Middle frontal gyrus (tissue), 1 donor: ENCODE data around the gene ARMH3.
"Not testable (repeated sequence)": the region's sequence is repeated elsewhere in the genome, so short reads cannot be mapped to it uniquely, and the experiment has no call there.

Experiments used
- DNase-seq: peaks from one replicate; pipeline ENCODE4 v3.0.0-alpha.2; 2015; ENCODE audit warnings: low spot score; ENCODE audit errors: extremely low spot score

ARMH3 gene

GRCh38 chr10:102055647-102056419, at the start of gene ARMH3:
TSS of gene ARMH3 (minus strand) at chr10:102056173. CDS start at chr10:102040114, 16,059 bp downstream.
- DNase-seq, result peak; percentile 94

GRCh38 chr10:102102421-102102820, 46.4 kb upstream of the ARMH3 start:
- no peak for DNase-seq

- no peak for DNase-seq
Observed at GRCh38 chr10:102101152-102101551, 45.2 kb upstream of the ARMH3 start.

- no peak for DNase-seq
Observed at GRCh38 chr10:102096449-102096848, 40.5 kb upstream of the ARMH3 start.

GRCh38 chr10:102090772-102091171, 34.8 kb upstream of the ARMH3 start:
- no peak for DNase-seq

- DNase-seq, result no peak
Observed at GRCh38 chr10:102086196-102086595, 30.2 kb upstream of the ARMH3 start.

GRCh38 chr10:102085336-102085735, 29.4 kb upstream of the ARMH3 start:
- no peak for DNase-seq

GRCh38 chr10:102083541-102083940, 27.6 kb upstream of the ARMH3 start:
- DNase-seq, result no peak

GRCh38 chr10:102072673-102073527, 16.9 kb upstream of the ARMH3 start:
- peak; percentile 71 for DNase-seq

GRCh38 chr10:102069071-102069470, 13.1 kb upstream of the ARMH3 start:
- DNase-seq, result no peak

- DNase-seq, result no peak
Observed at GRCh38 chr10:102068216-102068615, 12.2 kb upstream of the ARMH3 start.

- no peak for DNase-seq
Observed at GRCh38 chr10:102067091-102067916, 11.3 kb upstream of the ARMH3 start.

- DNase-seq, result no peak
Observed at GRCh38 chr10:102066399-102067088, 10.6 kb upstream of the ARMH3 start.

- DNase-seq, result no peak
Observed at GRCh38 chr10:102065561-102066398, 9.8 kb upstream of the ARMH3 start.

GRCh38 chr10:102064868-102065560, 9.0 kb upstream of the ARMH3 start, which contains the start of gene HPS6:
TSS of gene HPS6 (plus strand) at chr10:102065349. CDS start at chr10:102065475, 126 bp downstream.
- peak; percentile 81 for DNase-seq

GRCh38 chr10:102064503-102064867, 8.5 kb upstream of the ARMH3 start:
- no peak for DNase-seq

- no peak for DNase-seq
Observed at GRCh38 chr10:102059987-102060386, 4.0 kb upstream of the ARMH3 start.

- not testable (repeated sequence) for DNase-seq
Observed at GRCh38 chr10:102054881-102055646, 909 bp downstream of the ARMH3 start.

- DNase-seq, result no peak
Observed at GRCh38 chr10:102046095-102046494, 9.9 kb downstream of the ARMH3 start.
